GM12878 (cell line): ENCODE results near the gene TNFRSF8. TPM values are rescaled to one million over a fixed set of nuclear protein-coding genes. Genes with fewer than 3 reads are reported as not detected.

Experiments
- ATAC-seq: fragments of 200-7000 bp; cut with Tn5 transposase; 3 replicates; pipeline ENCODE4 v1.9.1; 2020; ENCODE audit warnings: mild to moderate bottlenecking, moderate library complexity
- BruUV-seq: library from RNA; stranded (reverse); fragments of 400-500 nt; replicated peaks from 2 replicates; lab custom pipeline; 2021; lab: Mats Ljungman, UMichigan
- CTCF ChIA-PET: fragments of 300-600 bp; sonication (Branson Sonifier 250); formaldehyde crosslinking; extraction: SDS; loops from one replicate; lab custom pipeline; 2021; ENCODE audit warnings: inconsistent platforms; lab: Yijun Ruan, JAX
- POLR2A ChIA-PET: fragments of 350-600 bp; formaldehyde crosslinking; extraction: SDS; loops from one replicate; lab custom pipeline; 2021; ENCODE audit warnings: inconsistent platforms; lab: Charles Lee
- RAD21 ChIA-PET: fragments of 300-600 bp; sonication (Branson Sonifier 250); formaldehyde crosslinking; loops from one replicate; lab custom pipeline; 2023; ENCODE audit warnings: antibody characterized with exemption; ENCODE audit not compliant: unreplicated experiment; lab: Charles Lee
- SMC1A ChIA-PET: fragments of 300-600 bp; sonication (Branson Sonifier 250); formaldehyde crosslinking; loops from one replicate; lab custom pipeline; 2023; ENCODE audit not compliant: unreplicated experiment, uncharacterized antibody; lab: Charles Lee
- DNase-seq: peaks from one replicate; pipeline ENCODE4 v3.0.0-alpha.2; 2011; ENCODE audit warnings: low read depth, low spot score
- FAIRE-seq: peaks from 3 replicates; lab custom pipeline; 2011; peaks lifted over from hg19 to GRCh38; lab: Jason Lieb, UNC
- H2AFZ ChIP-seq: 2 replicates; pipeline ENCODE4 v1.6.0; 2011; ENCODE audit warnings: low read depth, low read length, control low read depth; ENCODE audit not compliant: control insufficient read depth
- H3K27ac ChIP-seq: 2 replicates; pipeline ENCODE4 v1.5.1; 2011; ENCODE audit warnings: control low read depth; ENCODE audit not compliant: control insufficient read depth, insufficient read depth
- H3K27me3 ChIP-seq, 2 experiments: replicated peaks in 1 of 2; 2 replicates each; pipeline versions ENCODE4 v1.6.0 to v1.6.1; 2011; ENCODE audit warnings: low read length in 1 of 2; ENCODE audit not compliant: control insufficient read depth in 2 of 2, insufficient read depth in 2 of 2
- H3K36me3 ChIP-seq, 2 experiments: 2 replicates each; pipeline ENCODE4 v1.5.1; 2011; ENCODE audit warnings: low read length in 1 of 2; ENCODE audit not compliant: control insufficient read depth in 2 of 2, insufficient read depth in 2 of 2
- H3K4me1 ChIP-seq: 2 replicates; pipeline ENCODE4 v1.6.1; 2011; ENCODE audit warnings: mild to moderate bottlenecking, low read length, moderate library complexity, mixed read lengths; ENCODE audit not compliant: control insufficient read depth, insufficient read depth
- H3K4me2 ChIP-seq: 2 replicates; pipeline ENCODE4 v1.6.0; 2011; ENCODE audit warnings: control low read depth; ENCODE audit not compliant: control insufficient read depth, insufficient read depth
- H3K4me3 ChIP-seq: fragments of 200-600 bp; sonication (generic); 2 replicates; pipeline ENCODE4 v1.5.1; 2016
- H3K79me2 ChIP-seq: 2 replicates; pipeline ENCODE4 v1.6.0; 2011; ENCODE audit warnings: low read length; ENCODE audit not compliant: control insufficient read depth, insufficient read depth
- H3K9ac ChIP-seq: 2 replicates; pipeline ENCODE4 v1.8.0; 2011; ENCODE audit warnings: low read length, control low read depth, mixed read lengths; ENCODE audit not compliant: control insufficient read depth, insufficient read depth
- H3K9me3 ChIP-seq: replicated peaks from 3 replicates; pipeline ENCODE4 v1.5.1; 2011; ENCODE audit warnings: mild to moderate bottlenecking, low read length; ENCODE audit not compliant: control insufficient read depth, insufficient read depth
- H4K20me1 ChIP-seq: 2 replicates; pipeline ENCODE4 v1.6.0; 2011; ENCODE audit not compliant: control insufficient read depth, insufficient read depth
- ATF7 ChIP-seq: fragments of 450-650 bp; IDR thresholded peaks from 2 replicates; pipeline ENCODE4 v1.6.1; 2016; ENCODE audit warnings: low read depth, mild to moderate bottlenecking
- GATAD2B ChIP-seq: fragments of 450-650 bp; conservative IDR thresholded peaks from 2 replicates; pipeline ENCODE4 v1.6.1; 2017; ENCODE audit warnings: low read depth, mild to moderate bottlenecking, moderate library complexity
- KDM1A ChIP-seq: fragments of 200-600 bp; sonication (generic); IDR thresholded peaks from 2 replicates; pipeline ENCODE4 v1.6.1; 2016; ENCODE audit warnings: borderline replicate concordance
- MTA3 ChIP-seq: IDR thresholded peaks from 2 replicates; pipeline ENCODE4 v1.6.1; 2012; ENCODE audit warnings: low read length, inconsistent platforms, borderline replicate concordance
- SMC3 ChIP-seq: IDR thresholded peaks from 2 replicates; pipeline ENCODE4 v1.6.1; 2011; ENCODE audit warnings: low read length, improper control_type of control experiment, borderline replicate concordance
- SP1 ChIP-seq: IDR thresholded peaks from one replicate; pipeline ENCODE4 v1.6.1; 2011; ENCODE audit warnings: low read depth, low read length
- SPI1 ChIP-seq: IDR thresholded peaks from 2 replicates; pipeline ENCODE4 v1.6.1; 2011; ENCODE audit warnings: low read depth, mild to moderate bottlenecking, low read length, moderate library complexity, borderline replicate concordance; ENCODE audit not compliant: insufficient read depth
- TCF12 ChIP-seq: IDR thresholded peaks from 2 replicates; pipeline ENCODE4 v1.6.1; 2011; ENCODE audit warnings: low read depth, mild to moderate bottlenecking, low read length
- WGBS: methylation state at CpG from one replicate; pipeline ENCODE4 v1.1.6; 2016; ENCODE audit warnings: low lambda C conversion rate; ENCODE audit not compliant: insufficient replicate concordance, insufficient coverage; ENCODE audit errors: missing lambda C conversion rate; 5-methylcytosine and 5-hydroxymethylcytosine counted together
- in situ Hi-C: fragments of 300-500 bp; cut with MboI; formaldehyde crosslinking; loops from 9 replicates; pipeline ENCODE4 v1.14.3; 2018; ENCODE audit warnings: mixed read lengths
- intact Hi-C: fragments of 100-400 bp; cut with micrococcal nuclease; formaldehyde crosslinking; loops from one replicate; pipeline ENCODE4 v1.14.2; 2022; ENCODE audit not compliant: unreplicated experiment
- polyA plus RNA-seq, 11 experiments: library from polyadenylated mRNA; depleted of rRNA in 4 of 11; unstranded in 6 of 11; stranded (reverse) in 5 of 11; fragments of >200 nt; fragmentation: Nextera tagmentation in 4 of 11; fragmentation: Illumina TruSeq in 1 of 11; extraction: Ambion mirVana in 4 of 11; extraction: Trizol in 1 of 11; gene quantifications; 1 replicate in 1 of 11; 2 replicates in 10 of 11; pipeline versions ENCODE4 v1.2.1 to v1.2.3, GENCODE V29; 2011 to 2016; ENCODE audit warnings: inconsistent platforms in 2 of 11, missing spikeins in 2 of 11, low read depth in 1 of 11
- total RNA-seq, 4 experiments: library from RNA; depleted of rRNA in 3 of 4; stranded (reverse); fragments of >200 nt in 3 of 4; fragmentation: Illumina TruSeq in 1 of 4; extraction: Trizol in 1 of 4; gene quantifications; 2 replicates each; pipeline versions ENCODE4 v1.2.1 to v1.2.3, GENCODE V29; 2013 to 2021

TNFRSF8 gene
- total and polyA plus RNA-seq, 10 of the 15 experiments (the other 5 are each of a cell fraction or from before 2014, with no cell fraction given) = 9.8 to 114 (median 58.8) TPM

DNA sequence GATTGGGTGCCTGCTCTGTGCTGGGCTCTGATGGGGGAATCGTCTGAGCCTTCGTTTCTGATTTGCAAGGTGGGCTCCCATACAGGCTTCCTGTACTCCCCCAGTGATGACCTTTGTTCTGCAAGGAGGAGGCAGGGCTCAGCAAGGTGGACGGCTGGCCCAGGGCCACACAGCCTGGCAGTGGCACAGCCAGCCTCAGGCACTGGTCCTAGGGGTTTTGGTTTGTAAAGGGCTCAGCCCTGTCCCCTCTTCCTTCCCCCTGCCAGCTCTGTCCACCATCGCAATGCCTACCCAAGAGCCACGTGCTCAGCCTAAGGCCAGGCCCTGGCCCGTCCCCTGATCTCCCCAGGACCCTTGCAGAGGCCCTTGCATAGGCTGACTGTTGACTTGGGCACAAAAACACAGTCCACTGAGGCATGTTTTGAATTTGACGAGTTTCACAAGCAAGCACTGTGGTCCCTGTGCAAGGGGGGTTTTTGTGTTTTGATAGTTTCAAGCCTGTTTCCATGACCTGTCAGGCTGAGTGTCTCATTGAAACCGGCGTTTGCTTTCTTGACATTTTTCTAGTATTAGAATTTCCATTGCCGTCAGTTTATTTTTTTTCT is 64.2 kb downstream of the TNFRSF8 start:
- H3K79me2 ChIP-seq = no peaks in the 10 kb centered on the region

DNA sequence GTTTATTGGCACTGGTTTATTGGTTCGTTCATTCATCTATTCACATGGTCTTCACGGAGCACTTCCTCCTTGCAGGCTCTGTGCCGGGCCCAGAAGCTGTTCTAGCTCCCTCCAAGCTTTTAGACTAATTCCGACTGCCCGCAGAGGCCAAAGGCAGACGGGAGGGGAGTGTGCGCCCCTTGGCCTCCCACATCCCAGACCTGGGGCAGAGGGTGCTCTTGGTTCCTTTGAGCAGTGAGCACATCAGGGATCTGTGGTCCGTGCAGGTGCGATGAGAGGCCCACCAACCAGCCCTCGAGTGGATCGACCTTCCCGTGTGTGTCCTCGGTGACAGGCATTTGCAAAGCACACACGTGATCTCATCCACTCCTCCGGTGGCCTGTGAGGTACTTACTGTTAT is 65.0 kb downstream of the TNFRSF8 start:
- POLR2A ChIA-PET = no interaction called here
- Histone ChIP-seq H3K27me3 (no peaks in the 10 kb centered on the region), H3K27ac (no peak overlapping the region), H2AFZ (no peak overlapping the region), H3K4me1 (no peaks in the 10 kb centered on the region), H3K4me3 (no peak overlapping the region)
- 92% methylated on average over 15 of the region's 15 CpGs for WGBS
- no peak for ATAC-seq
- SMC1A ChIA-PET = interaction anchor here (7.8 kb wide), 1 partner anchor 76 kb away, joined by 191 read pairs; no protein-coding TSS in a partner anchor
- TF ChIP-seq SPI1 (no peak), KDM1A (no peak), ATF7 (no peak), GATAD2B (no peak), SP1 (no peak)
- TF ChIP-seq, all 136 proteins: peak for 0
- TSS peak; percentile 40 for BruUV-seq
- ChIA-PET RAD21 (interaction anchor here (6.3 kb wide), 1 partner anchor 72 kb away, joined by 84 read pairs; no protein-coding TSS in a partner anchor), CTCF (no interaction called here)
- H4K20me1 ChIP-seq = no peaks in the 10 kb centered on the region
- no peaks in the 10 kb centered on the region for H3K9me3 ChIP-seq
- DNase-seq = no peak
- in situ Hi-C loops = loop anchor here (5.0 kb wide), 2 partner anchors 79 to 494 kb away; no protein-coding TSS in a partner anchor
- H3K9ac ChIP-seq = no peak overlapping the region
- no peak overlapping the region for H3K4me2 ChIP-seq
- peaks cover 26 to 30% of the 10 kb centered on the region in 2 experiments for H3K36me3 ChIP-seq
- H3K79me2 ChIP-seq = no peaks in the 10 kb centered on the region
- intact Hi-C loops = loop anchor here (10.0 kb wide), 1 partner anchor 497 kb away; no protein-coding TSS in a partner anchor
- no peak for FAIRE-seq

More for the DNA sequence above, 64.2 kb downstream of the TNFRSF8 start:
- Histone ChIP-seq H3K9ac (no peak overlapping the region), H3K27me3 (no peaks in the 10 kb centered on the region), H3K4me1 (no peaks in the 10 kb centered on the region), H3K27ac (no peak overlapping the region), H3K36me3 (peaks cover 26 to 34% of the 10 kb centered on the region in 2 experiments), H4K20me1 (no peaks in the 10 kb centered on the region), H3K9me3 (no peaks in the 10 kb centered on the region), H3K4me2 (no peak overlapping the region), H3K4me3 (no peak overlapping the region), H2AFZ (no peak overlapping the region)
- ChIA-PET POLR2A (no interaction called here), SMC1A (interaction anchor here (0.7 to 7.8 kb wide), 2 partner anchors 77 to 152 kb away, joined by 3 to 191 read pairs; no protein-coding TSS in a partner anchor), CTCF (interaction anchor here (1.0 to 6.6 kb wide), 7 partner anchors 20 to 146 kb away, joined by 3 to 161 read pairs (median 19); no protein-coding TSS in a partner anchor), RAD21 (interaction anchor here (6.3 kb wide), 1 partner anchor 73 kb away, joined by 84 read pairs; no protein-coding TSS in a partner anchor)
- 81% methylated on average over 10 of the region's 10 CpGs for WGBS
- BruUV-seq = no TSS peak
- DNase-seq (no peak), ATAC-seq (no peak), FAIRE-seq (no peak)
- TF ChIP-seq SMC3 (no peak), MTA3 (0 out of 2 replicates have a peak, but pooled peaks have one; percentile 16), TCF12 (no peak)
- intact Hi-C loops = loop anchor here (10.0 kb wide), 1 partner anchor 497 kb away; no protein-coding TSS in a partner anchor
- in situ Hi-C loops = loop anchor here (5.0 kb wide), 2 partner anchors 80 to 495 kb away; no protein-coding TSS in a partner anchor
